BJ (cell line): ENCODE results near the gene SKIL. TPM values are rescaled to one million over a fixed set of nuclear protein-coding genes. Genes with fewer than 3 reads are reported as not detected.

Experiments
- CTCF ChIA-PET: fragments of 350-600 bp; formaldehyde crosslinking; extraction: SDS; loops from one replicate; lab custom pipeline; 2021; ENCODE audit warnings: antibody characterized with exemption, inconsistent platforms; lab: Yijun Ruan, JAX
- POLR2A ChIA-PET: fragments of 300-600 bp; sonication (Branson Sonifier 250); formaldehyde crosslinking; extraction: SDS; loops from one replicate; lab custom pipeline; 2021; ENCODE audit warnings: antibody characterized with exemption; lab: Charles Lee
- DNase-seq: peaks from one replicate; pipeline ENCODE4 v3.0.0-alpha.2; 2011; ENCODE audit warnings: low read depth
- H3K27me3 ChIP-seq: 2 replicates; pipeline ENCODE4 v1.6.0; 2011; ENCODE audit warnings: low read length; ENCODE audit not compliant: control insufficient read depth, insufficient read depth
- H3K36me3 ChIP-seq: 2 replicates; pipeline ENCODE4 v1.5.1; 2011; ENCODE audit warnings: low read length; ENCODE audit not compliant: control insufficient read depth, insufficient read depth
- H3K4me3 ChIP-seq: 2 replicates; pipeline ENCODE4 v1.5.1; 2011; ENCODE audit warnings: low read depth, mild to moderate bottlenecking, control low read depth, low read length
- polyA plus RNA-seq: library from polyadenylated mRNA; depleted of rRNA; stranded (reverse); fragments of >200 nt; gene quantifications from 2 replicates; pipeline ENCODE4 v1.2.3, GENCODE V29; 2011
- TF ChIP-seq, protein P1 (sequence below): IDR thresholded peaks from 2 replicates; pipeline ENCODE4 v1.5.1; 2011; ENCODE audit warnings: low read depth, mild to moderate bottlenecking, control low read depth, inconsistent platforms, low read length, moderate library complexity; ENCODE audit not compliant: insufficient read depth

Gene SKIL
- polyA plus RNA-seq, 1 experiment, result 9.7 TPM

- DNase-seq, result no peak
- Histone ChIP-seq H3K27me3 (no peaks in the 10 kb centered on the region), H3K36me3 (no peaks in the 10 kb centered on the region; the same call in 1 of the 2 replicates), H3K4me3 (no peak overlapping the region)
- TF ChIP-seq, protein P1, sequence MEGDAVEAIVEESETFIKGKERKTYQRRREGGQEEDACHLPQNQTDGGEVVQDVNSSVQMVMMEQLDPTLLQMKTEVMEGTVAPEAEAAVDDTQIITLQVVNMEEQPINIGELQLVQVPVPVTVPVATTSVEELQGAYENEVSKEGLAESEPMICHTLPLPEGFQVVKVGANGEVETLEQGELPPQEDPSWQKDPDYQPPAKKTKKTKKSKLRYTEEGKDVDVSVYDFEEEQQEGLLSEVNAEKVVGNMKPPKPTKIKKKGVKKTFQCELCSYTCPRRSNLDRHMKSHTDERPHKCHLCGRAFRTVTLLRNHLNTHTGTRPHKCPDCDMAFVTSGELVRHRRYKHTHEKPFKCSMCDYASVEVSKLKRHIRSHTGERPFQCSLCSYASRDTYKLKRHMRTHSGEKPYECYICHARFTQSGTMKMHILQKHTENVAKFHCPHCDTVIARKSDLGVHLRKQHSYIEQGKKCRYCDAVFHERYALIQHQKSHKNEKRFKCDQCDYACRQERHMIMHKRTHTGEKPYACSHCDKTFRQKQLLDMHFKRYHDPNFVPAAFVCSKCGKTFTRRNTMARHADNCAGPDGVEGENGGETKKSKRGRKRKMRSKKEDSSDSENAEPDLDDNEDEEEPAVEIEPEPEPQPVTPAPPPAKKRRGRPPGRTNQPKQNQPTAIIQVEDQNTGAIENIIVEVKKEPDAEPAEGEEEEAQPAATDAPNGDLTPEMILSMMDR, result no peak
- CTCF ChIA-PET, result interaction anchor here (0.7 kb wide), 1 partner anchor 331 kb away, joined by 3 read pairs; no protein-coding TSS in a partner anchor
- POLR2A ChIA-PET, result no interaction called here
Observed at GRCh38 chr3:170424879-170425278, 67.4 kb downstream of the SKIL start.

- TF ChIP-seq, protein P1, result no peak
- no peaks in the 10 kb centered on the region; the same call in 1 of the 2 replicates for H3K36me3 ChIP-seq
- POLR2A ChIA-PET, result no interaction called here
- CTCF ChIA-PET, result interaction anchor here (0.7 kb wide), 1 partner anchor 330 kb away, joined by 3 read pairs; no protein-coding TSS in a partner anchor
- no peaks in the 10 kb centered on the region for H3K27me3 ChIP-seq
- no peak for DNase-seq
- no peak overlapping the region for H3K4me3 ChIP-seq
Observed at GRCh38 chr3:170425491-170426239, 68.2 kb downstream of the SKIL start.

DNA sequence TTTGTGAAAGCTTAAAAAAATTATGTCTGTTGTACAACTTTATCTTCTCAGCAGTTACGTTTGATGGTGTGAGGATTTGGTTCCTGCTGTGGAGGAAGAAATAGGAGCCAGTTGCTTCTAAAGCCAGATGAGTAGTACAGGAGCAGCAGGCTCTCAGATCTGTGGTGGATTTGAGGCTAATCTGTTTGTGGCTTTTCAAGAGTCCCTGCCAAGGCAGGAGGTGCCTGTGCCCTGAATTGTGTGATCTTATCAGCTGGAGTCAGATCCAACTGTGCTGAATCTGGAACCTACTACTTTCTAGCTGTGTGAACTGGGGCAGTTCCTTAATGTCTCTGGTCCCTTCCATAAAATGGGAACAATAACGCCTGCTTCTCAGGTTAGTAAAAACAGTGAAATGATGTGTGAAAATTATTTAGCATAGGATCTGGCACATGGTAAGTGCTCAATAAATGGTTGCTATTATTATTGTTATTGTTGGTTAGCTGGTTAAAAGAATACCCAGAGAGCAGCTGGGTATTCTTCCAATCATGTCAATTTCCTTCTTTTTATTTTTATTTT, 68.8 kb downstream of the SKIL start:
- DNase-seq, result no peak
- H3K27me3 ChIP-seq, result no peaks in the 10 kb centered on the region
- ChIA-PET CTCF (no interaction called here), POLR2A (no interaction called here)
- TF ChIP-seq, protein P1, result no peak
- H3K36me3 ChIP-seq, result no peaks in the 10 kb centered on the region; the same call in 1 of the 2 replicates
- H3K4me3 ChIP-seq, result no peak overlapping the region

GRCh38 chr3:170428095-170428494, 70.6 kb downstream of the SKIL start:
- peaks cover 2% of the 10 kb centered on the region for H3K36me3 ChIP-seq
- CTCF ChIA-PET, result no interaction called here
- no peaks in the 10 kb centered on the region for H3K27me3 ChIP-seq
- DNase-seq, result no peak
- POLR2A ChIA-PET, result no interaction called here
- TF ChIP-seq, protein P1, result no peak
- no peak overlapping the region for H3K4me3 ChIP-seq

DNA sequence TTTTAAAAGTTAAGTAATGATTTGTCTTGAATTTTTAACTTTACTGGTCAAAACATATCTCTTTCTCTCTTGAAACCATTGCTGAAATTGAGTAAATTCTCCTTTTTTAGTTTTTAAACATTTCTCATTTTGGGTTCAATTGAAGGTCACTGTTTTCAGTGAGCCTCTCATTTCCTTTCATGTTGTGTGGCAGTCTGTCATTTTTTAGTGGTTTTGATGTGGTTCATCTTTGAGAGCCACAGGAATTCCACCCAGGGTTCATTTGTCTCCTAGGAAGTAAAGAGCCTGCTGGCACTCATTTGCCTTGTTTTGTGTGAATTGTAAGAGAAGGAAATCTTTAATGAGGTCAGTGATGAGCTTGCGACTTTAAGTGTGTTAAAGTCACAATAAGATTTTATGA, 71.5 kb downstream of the SKIL start:
- TF ChIP-seq, protein P1, result no peak
- CTCF ChIA-PET, result no interaction called here
- Histone ChIP-seq H3K27me3 (no peaks in the 10 kb centered on the region), H3K36me3 (peaks cover 2% of the 10 kb centered on the region), H3K4me3 (no peak overlapping the region)
- no peak for DNase-seq
- POLR2A ChIA-PET, result no interaction called here
